Fibroblast of skin of scalp (primary cell): ENCODE data around the gene RIBC1. TPM values are rescaled to one million over a fixed set of nuclear protein-coding genes. Genes with fewer than 3 reads are reported as not detected.
"Not testable (repeated sequence)": the region's sequence is repeated elsewhere in the genome, so short reads cannot be mapped to it uniquely, and the experiment has no call there.

Experiments used
- DNase-seq: peaks from one replicate; pipeline ENCODE4 v3.0.0-alpha.2; 2013
- polyA plus RNA-seq, 2 experiments: library from polyadenylated mRNA; unstranded; fragments of 120-200 nt; gene quantifications; one replicate each; pipeline ENCODE4 v1.2.1, GENCODE V29; 2013; ENCODE audit not compliant: insufficient read length in 2 of 2

RIBC1 gene
- polyA plus RNA-seq (2013, experiment 1 of 2; ENCODE audit: insufficient read length) = 0.58 TPM
- 0.74 TPM for polyA plus RNA-seq (2013, experiment 2 of 2; ENCODE audit: insufficient read length)

DNA sequence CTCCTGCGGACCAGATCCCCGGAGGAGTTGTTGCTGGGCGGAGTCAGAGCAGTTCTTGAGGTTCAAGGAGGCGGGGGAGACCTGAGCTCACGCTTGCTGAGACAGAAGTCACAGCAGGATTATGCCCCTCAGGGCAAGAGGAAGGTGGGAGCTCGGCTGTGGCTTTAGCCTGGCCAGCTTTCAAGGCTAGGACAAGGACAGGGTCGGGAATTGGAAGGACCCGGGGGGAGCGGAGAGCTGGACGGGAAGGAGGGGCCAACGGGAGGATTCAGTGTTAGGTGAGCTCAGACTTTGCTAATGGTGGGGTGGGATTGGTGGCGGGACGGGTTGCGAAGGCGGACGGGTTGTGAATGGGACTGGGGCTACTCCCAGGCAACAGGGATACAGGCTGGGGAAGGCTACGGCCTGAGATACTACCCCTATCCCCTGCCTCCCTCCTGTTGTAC is at the start of gene RIBC1:
Gene RIBC1 (plus strand): TSS at position 13 of the 446 bp plus-strand sequence. CDS start 3,404 bp downstream, outside the sequence.
- DNase-seq = no peak

DNA sequence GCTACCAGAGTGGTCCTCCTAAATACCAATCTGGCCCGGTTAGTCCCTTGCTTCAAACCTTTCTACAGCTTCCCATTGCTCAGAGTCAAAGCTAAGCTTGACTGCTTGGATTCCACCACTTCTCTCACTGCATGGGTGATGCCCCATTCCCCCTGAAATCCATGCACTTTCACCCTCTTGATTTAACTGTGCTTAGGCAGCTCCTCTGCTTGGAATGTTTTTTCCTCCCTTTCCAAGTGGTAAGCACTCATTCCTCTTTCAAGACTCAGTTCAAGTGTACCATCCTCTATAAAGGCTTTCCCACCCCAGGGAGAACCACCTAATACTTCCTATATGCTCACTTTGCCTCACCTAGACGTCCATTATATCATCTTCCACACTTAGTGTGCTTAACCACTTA is 49.4 kb upstream of the RIBC1 start:
- DNase-seq = no peak

- peak; percentile 2 for DNase-seq
Measured at GRCh38 chrX:53374222-53374820, 48.4 kb upstream of the RIBC1 start.

DNA sequence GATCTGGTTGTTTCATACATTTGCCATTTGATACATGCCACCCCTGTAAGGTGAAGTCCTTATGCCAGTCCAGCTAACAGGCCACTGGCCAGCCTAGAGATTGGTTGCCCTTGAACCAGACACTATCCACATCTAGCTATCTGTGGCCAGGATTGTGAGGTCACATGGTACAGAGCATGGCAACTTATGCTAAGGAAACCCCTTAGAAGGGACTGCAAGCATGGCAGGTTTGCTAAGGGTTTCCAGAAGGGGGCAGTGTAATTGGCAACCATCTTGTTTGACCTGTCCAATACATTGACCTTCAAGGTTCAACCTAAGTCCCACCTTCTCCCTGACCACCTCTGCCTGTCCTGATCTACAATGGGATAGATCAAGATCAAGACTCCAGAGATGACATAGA is 47.8 kb upstream of the RIBC1 start:
- DNase-seq = no peak

DNA sequence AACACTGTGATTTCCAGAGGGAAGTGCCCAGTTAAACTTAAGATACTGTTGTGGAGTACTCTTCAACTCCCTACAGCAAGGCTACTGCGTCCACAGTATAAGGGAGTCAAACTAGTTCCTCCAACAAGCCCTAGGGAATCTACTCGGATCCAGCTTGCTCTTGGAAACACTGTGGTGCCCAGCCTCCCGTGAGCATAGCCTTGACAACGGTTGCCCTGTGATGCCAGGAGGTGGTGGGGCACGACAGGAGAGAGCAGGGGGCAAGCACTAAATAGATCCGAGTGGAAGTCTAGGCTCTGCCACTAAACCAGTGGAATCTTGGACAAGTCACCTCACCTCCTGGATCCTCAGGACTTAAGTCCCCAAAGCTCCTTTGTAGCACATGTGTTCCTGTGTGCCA is 45.8 kb upstream of the RIBC1 start:
- DNase-seq = no peak

DNA sequence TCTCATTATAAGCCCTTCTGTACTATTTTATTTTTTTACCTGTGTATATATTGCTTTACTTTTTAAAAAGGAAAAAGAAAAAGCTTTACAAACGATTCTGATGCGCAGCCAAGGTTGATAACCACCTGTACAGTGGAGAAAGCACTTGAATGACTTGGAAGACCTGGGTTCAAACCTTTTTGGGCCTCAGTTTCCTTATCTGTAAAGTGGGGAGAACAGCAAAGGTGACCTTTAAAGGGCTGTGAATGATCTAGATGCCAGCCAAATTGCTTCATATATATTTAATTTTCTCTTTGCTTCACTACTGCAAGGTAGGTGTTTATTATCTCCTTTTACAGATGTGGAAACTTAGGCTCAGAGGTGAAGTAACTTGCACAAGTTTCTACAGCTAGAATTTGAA is 45.2 kb upstream of the RIBC1 start:
- DNase-seq = no peak

GRCh38 chrX:53379008-53379710 is 43.5 kb upstream of the RIBC1 start:
- DNase-seq = no peak

DNA sequence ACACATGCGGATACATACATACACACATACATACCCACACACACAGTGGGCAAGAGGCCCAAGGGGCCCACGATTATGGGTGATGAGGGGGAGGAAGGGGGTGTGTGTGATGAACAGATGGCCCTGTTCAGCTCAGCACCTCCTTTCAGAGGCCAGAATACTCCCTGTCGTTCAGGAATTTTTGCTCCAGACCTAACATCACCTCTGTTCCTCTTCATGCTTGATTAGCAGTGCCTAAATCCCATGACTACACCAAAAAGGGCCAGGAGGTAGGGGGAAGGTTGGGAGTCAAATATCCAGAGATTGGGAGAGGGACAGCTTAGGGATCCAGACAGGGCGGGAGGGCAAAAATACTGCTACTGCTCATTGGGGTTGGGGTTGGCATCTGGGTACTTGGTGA is 42.9 kb upstream of the RIBC1 start:
- no peak for DNase-seq

DNA sequence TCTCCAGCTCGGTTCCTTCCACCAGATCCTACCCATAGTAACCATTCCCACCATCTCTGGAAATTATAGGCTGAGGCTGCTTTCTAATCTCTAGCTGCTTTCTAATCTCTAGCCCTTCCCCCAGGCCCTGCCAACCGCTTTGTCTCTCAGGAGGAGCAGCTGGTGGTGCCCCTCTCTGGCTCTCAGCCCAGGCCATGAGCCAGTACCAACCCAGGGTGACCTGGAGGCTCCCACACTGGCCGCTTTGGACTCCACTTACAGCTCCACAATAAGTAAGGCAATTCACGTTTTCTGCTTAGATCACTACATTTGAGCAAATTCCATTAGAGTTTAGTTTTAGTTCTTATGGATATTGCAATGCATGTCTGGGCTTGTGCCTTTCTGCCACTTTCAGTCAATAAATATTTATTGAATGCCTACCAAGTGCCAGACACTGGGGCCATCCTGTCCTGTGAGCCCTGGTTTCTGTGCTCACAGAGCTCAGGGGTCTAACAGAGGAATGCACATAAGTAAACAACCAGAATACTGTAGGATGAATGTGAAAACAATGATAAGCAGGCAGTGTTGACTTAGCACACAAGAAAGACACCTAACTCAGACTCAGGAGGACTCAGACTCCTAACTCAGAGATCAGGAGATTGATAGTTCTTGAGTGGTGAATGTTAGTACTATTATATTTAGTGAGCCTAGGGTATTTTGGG is 39.1 kb upstream of the RIBC1 start:
- DNase-seq = no peak

DNA sequence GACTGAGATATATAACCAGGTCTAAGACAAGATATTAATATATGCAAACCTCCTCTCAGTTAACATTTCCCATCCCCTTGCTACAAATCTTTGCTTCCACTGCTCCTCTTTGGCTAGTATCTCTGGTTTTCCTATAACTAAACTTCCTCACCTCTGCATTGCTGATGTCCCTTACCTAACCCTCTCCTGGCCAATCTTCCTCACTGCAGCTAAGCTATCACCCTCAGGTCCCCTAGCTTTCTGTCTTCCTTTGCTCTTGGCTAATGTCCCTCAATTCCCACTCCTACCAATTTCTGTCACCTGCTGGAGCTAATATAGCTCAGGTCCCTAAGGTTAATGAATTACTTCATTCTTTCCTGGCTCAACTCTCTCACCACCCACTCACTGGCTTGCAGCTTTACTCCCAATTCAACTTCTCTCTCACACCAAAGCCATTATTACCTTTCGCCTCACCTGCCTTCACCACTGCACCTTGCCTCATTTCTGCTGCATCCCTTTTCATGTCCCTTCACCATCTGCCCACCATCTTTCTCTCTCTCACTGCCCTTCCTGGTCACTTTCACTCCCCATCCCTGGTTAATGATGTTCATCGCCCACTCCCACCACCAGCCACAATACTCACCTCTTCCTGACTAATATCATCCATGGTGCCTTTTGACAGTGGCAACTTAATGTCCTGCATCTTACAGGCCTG is 26.9 kb upstream of the RIBC1 start:
- no peak for DNase-seq

- DNase-seq = no peak
Measured at GRCh38 chrX:53398216-53398615, 24.5 kb upstream of the RIBC1 start.

GRCh38 chrX:53403535-53403934 is 19.1 kb upstream of the RIBC1 start:
- DNase-seq = no peak

GRCh38 chrX:53412446-53412845 is 10.2 kb upstream of the RIBC1 start:
- no peak for DNase-seq

- DNase-seq = not testable (repeated sequence)
Measured at GRCh38 chrX:53420351-53420750, 2.3 kb upstream of the RIBC1 start.

DNA sequence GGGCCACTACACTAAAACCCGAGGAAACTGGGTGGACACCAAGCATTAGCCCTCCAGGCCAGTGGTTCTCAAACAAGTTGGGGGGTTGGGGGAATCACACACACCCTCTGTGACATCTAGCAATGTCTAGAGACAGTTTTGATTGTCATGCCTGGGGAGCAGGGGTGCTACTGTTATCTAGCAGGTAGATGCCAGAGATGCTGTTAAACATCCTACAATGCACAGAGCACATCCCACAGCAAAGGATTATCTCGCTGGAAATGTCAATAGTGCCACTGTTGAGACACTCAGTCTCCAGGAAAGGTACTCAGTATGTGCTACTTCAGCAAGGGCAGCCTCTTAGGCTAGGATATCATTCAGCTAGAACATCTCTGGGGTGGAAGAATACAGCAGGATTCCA is 1.5 kb upstream of the RIBC1 start:
- DNase-seq = no peak

GRCh38 chrX:53421772-53422085 is 944 bp upstream of the RIBC1 start:
- no peak for DNase-seq

GRCh38 chrX:53422086-53422860 is 400 bp upstream of the RIBC1 start, which contains the start of gene SMC1A:
Gene SMC1A (minus strand): TSS chrX:53422654. CDS start chrX:53422600, 54 bp downstream.
- DNase-seq = peak; percentile 95

DNA sequence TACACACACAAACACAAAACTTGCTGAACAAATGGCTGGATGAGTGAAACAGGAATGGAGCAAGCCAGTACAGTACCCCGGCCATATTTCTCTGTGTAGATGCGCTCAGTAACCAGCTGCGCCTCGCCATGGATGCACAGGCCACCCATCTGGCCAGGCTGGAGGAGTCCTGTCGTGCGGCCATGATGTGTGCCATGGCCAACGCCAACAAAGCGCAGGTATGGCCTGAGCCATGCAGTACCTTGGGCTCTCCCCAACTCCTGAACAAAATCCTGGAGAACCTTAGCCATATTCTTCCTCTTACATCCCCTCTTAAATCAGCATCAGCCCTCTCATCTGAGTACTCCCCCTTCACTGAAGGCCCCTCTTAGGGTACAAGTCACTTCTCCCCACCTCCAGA is 7.1 kb downstream of the RIBC1 start:
- no peak for DNase-seq

DNA sequence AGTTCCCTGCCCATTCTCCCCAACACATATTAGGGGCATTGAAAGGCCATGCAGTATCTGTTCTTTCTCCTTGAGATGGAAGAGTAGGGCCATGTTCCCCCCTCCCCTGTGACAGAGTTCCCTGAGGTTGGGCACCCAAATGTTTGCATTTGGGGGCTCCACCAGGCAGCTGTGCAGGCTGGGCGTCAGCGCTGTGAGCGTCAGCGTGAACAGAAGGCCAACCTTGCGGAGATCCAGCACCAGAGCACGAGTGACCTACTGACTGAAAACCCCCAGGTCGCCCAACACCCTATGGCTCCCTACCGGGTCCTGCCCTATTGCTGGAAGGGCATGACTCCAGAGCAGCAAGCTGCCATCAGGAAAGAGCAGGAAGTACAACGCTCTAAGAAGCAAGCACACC is 7.6 kb downstream of the RIBC1 start:
- no peak for DNase-seq

DNA sequence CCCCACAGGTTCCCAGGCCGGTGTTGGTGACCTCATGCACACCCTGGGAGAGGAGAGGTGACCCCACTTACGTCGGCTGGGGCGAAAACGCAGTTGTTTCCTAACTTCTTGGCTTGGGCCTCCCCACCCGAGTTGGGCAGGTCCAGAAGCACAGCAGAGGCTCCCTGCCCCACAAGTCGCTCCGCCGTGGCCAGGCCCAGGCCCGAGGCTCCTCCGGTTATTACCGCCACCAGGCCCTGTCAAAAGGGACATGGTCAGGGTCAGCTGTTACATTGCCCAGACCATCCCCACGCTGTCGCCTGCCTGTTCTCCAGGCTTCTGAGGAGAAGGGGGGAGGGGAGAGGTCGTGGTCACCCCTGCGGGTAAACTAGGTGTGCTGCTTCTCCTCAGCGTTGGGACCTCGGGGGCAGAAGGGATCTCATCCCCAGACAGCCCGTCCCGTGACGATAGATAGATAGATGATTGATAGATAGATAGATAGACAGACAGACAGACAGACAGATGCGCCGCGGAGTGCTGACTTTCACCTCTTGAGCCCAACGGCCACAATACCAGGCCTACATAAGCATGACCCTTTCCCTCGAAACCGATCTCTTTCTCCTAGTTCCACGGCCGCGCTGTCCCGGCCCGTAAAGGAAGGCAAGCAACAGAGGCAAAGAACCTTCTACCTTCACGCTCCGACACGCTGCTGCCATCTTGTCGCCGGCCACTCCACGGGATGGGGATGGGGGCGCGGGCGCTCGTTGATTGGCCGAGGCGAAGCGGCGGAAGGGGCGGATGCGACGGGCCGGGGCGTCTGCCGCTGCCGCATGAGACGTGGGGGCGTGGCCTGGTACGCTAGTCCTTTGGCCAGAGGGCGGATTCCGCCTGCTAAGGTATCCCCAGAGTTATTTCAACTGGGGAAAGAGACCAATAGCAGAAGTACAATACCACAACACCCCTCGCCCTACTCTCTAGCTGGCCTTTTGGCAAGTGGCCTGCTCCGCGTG is 11.3 kb downstream of the RIBC1 start, which contains the start of gene HSD17B10:
Gene HSD17B10 (minus strand): TSS at position 720 of the 989 bp plus-strand sequence. CDS start 25 bp downstream, at position 695.
- DNase-seq = peak; percentile 78

- DNase-seq = peak; percentile 60
Measured at GRCh38 chrX:53435997-53436396, 13.3 kb downstream of the RIBC1 start.
